GM19468 (cell line): ENCODE measurements around the gene LRP8.

Experiments used
- ATAC-seq: cut with Tn5 transposase; IDR thresholded peaks from one replicate; pipeline ENCODE4 v1.9.1; 2021; ENCODE audit warnings: mild to moderate bottlenecking, moderate library complexity, moderate number of reproducible peaks; ENCODE audit not compliant: unreplicated experiment; ENCODE audit errors: extremely low read depth

The LRP8 gene

DNA sequence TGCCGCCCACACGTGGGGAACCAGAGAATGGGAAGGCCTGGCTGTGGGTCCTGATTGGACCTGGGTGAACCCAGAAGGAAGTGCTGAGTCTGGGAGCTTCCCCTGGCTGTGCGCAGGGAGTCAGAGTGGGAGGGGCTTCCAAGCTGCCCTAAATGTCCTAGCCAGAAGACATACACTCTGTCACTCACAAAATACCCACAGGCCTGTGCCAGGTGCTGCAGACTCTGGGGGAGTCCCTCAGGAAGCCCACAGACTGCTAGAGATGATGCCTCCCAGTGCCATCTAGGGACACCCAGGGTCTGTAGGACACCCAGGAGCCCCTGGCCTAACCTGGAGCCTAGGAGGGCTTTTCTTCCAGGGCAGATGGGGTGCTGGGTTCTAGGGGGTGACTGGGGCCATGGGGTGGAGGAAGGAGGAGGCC, 33.7 kb upstream of the LRP8 start:
- no peak for ATAC-seq

DNA sequence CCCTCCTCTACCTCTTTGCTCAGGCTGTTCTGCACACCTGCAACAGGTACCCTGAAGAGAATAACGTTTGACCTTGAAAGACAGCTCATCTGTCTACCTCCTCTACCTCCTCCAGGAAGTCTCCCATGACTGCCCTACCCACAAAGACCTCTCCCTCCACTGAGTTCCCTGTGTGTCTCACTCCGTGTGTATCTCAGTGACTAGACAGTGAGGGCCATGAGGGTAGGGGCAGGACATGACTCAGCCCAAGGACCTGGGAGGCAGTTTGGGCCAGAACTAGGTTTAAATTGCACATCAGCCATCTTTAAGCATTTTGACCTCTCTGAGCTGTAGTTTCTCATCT, 32.0 kb upstream of the LRP8 start:
- ATAC-seq: no peak

DNA sequence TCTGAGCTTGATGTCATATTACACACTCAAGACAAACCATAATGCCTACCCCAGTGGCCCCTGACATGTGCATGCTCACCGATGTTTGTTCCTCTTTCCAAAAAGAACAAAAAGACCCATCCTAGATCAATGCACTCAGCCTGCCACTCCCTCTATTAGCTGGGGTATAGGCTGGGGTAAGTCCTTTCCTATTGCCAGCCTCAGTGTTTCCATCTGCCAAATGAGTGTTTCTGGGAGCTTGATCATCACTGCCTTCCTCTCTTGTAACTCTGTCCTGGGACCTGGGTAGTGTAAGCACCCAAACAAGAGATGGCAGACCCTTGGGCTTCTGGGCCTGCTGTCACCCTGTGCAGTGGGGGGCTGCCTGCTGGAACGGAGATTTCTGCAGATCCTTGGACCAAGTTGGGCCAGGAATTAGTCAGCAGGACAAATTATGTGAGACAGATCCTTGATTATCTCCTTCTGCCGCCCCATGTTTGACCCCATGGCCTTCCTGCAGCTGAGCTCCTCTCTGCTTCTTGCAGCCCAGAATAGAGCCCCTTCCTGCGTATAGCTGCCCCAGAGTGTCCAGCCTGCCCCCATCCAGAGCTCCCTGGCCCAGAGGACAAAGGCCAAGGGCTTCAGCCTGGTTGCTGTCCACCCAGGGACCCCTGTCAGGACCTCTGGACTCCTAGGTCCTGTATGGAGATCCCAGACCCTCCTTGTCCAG, 31.5 kb upstream of the LRP8 start:
- ATAC-seq: no peak

DNA sequence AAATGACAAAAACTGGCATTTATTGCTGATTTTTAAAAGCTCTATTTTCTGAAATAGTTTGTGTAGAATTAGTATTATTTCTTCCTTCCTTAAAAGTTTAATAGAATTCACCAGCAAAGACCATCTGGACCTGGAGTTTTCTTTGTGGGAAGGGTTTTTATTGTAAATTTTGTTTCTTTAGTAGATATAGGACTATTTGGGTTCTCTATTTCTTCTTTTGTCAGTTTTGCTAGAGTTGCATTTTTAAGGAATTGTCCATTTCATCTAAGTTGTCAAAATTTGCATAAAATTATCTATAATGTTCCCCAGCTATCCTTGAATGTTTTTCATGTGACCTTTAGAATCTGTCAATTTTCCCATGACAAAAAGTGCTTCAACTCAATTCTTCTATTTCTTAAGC, 28.8 kb upstream of the LRP8 start:
- ATAC-seq: no peak

DNA sequence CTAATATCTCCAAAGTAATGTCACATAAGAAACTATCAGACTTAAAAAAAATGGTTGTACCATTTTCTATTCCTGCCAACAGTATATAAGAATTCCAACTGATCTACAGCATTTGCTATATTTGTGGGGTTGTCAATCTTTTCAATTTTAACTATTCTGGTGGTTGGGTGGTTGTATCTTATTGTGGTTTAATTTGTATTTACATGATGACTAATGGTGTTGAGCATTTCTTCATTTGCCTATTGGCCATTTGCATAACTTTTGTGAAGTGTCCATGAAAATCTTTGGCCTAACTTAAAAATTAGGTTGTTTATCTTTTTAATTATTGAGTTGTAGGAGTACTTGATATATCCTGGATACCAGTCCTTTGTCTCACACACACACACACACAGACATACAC, 26.2 kb upstream of the LRP8 start:
- ATAC-seq: no peak

DNA sequence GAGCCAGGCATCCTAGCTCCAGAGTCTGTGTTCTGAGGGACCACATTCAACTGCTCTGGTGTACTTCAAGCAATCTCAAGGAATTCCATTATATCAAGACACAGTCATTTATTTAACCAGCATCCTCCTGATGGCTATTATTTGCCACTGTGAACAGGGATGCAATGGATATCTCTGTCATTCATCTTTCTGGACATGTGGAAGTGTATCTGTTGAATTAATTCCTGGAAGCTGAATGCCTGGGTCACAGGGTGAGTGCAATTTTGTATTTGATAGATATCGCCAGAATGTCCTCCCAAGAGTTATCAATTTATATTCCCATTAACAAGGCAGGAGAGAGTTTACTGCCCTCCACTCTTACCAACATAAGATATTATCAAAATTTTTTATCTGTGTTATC, 24.7 kb upstream of the LRP8 start:
- no peak for ATAC-seq

DNA sequence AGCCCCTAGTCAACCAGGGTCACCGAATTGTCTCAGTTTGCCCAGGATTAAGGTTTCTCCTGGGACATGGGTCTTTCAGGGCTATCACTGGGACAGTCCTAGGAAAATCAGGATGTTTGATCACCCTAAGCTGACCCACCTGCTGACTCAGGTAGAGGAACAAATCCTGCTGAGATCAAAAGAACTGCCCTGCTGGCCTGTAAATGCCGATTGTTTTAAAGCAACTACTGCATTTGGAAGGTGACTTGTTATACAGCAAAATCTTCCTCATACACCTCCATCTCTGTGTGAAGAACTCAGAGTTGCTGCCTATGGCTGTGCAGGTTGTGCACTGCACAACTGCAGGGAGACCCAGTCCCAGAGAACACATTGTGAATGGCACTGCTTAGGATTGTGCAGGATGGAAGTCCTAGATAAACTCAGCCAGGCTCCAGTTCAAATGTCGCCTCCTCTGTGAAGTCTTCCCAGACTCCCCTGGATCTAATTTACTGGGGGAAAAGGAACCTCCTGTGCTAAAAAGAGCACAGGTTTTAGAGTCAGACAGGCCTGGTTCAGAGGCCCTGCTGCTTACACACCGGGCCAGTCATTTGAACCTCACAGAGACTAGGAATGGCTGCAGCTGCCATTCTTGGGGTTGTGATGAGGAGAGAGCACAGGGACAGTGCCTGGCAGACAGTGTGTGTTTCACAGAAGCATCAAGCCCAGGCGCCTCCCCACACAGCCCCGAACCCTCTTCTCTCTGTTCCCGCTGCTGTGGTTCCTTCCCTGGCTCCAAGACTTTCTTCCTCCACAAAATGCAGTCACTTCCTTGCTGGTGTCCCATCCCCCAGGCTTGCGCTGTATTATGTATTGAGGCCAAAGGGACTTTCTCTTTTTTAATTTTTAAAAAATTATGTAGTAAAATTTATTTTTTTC, 23.2 kb upstream of the LRP8 start:
- no peak for ATAC-seq

DNA sequence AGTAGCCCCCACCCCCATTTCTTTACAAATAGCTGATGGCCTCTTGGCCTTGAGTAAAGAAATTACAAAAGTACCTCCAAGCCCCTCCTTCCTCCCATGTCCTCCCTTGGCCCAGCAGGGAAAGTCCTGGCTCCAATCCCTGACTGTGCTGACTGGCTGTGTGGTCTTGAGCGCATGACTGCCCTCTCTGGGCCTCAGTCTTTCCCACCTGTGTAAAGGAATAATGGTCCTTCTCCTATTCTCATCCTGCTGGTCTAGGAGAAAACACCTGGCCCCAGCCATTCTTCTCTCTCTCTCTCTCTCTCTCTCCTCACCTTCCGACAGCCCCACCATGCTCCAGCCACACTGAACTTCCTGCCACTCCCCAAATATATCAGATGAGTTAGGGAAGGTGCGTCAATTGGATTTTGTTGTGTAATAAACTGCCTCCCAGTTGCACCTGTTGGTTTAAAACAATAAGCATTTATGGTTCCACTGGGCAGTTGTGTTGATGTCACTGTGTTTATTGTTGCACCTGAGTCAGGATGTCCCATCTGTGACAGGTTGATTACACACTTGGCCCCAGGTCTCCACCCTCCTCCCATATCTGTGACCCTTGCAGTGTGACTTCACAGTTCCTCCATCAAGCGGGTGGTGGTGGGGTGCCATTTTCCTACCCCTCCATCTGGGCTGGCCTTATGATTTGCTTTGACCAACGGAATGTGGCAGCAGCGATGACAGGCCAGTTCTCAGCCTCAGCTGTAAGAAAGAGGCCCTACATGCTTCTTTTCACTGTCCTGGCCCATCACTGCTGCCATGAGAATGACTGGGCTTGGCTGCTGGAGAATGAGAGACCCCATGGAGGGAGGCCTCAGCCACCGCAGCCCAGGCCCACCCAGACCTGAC, 22.3 kb upstream of the LRP8 start:
- no peak for ATAC-seq

DNA sequence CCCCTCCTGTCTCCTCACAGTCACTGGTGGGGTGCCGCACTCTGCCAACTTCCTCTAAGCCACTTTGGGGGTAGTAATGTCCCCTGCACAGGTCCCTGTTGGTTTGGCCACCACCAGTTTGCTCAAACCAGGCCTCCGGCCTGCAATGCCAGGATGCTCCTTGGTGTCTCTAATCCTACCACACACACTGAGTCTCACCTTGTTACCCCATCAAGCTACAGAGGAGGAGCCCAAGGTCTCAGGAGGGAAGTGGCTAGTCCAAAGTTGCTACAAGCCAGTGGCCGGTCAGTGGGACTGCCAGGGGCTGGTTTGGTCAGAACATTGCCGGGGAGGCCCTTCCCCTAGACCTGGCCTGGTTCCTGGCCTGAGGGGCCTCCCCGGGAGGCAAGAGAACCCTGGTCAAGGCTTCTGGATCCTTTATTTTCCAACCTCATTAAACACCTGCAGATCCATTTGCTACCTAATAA, 21.5 kb upstream of the LRP8 start:
- ATAC-seq: no peak

DNA sequence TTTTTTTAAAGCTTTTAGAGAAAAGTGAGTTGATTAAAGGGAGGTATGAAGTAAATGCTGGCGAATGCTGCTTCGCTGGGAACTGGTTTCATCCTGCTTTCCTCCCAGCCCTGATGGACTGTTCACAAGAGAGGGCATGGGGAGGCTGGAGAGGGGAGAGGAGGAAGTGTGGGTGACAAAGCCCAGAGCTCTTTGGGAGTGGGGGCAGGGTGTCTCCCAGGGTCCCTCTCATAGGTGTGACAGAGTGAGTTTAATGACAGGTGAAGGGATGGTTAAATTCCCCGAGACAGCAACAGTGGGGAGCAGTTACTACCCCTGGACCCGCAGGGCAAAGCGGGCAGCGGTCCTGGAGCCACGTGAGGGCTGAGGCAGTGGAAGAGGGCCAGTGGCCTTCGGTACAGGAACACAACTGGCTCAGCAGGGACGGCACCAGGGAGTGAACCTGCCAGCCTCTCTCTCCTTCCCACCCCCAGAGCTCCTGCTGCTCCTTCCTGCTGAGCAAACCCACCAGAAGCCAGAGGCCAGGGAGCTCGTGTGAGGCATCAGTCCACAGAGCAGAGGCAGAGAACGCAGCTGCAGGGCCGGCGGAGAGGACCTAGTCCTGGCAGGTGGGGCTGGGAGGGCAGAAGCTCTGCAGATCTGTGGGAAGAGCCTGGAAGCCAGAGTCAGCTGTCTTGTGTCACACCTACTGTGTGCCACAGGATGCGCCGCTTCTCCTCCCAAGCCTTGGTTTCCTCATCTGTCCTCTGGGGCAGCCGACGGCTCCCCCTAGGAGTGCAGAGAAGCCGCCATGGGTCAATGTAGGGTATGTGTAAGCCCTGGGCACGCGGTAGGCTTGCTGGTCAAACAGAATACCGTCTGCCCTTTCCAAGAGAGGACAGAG, 20.9 kb upstream of the LRP8 start:
- no peak for ATAC-seq

DNA sequence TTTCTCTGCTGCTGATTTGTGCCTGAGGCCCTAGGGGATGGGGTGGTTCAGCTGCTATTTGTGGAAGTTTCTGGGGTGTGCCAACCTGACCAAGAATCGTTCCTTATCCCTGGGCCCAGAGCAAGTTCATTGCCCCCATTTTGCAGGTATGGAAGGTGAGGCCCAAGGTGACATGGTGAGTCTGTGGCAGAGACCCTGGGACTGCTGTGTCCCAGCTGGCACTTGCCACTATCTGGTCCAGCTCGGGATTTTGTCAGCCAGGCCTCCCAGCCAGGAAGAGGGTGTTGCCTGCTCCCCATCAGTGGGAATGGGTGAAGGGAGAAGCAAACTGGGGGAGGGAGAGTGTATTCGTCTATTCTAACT, 18.9 kb upstream of the LRP8 start:
- ATAC-seq: no peak

DNA sequence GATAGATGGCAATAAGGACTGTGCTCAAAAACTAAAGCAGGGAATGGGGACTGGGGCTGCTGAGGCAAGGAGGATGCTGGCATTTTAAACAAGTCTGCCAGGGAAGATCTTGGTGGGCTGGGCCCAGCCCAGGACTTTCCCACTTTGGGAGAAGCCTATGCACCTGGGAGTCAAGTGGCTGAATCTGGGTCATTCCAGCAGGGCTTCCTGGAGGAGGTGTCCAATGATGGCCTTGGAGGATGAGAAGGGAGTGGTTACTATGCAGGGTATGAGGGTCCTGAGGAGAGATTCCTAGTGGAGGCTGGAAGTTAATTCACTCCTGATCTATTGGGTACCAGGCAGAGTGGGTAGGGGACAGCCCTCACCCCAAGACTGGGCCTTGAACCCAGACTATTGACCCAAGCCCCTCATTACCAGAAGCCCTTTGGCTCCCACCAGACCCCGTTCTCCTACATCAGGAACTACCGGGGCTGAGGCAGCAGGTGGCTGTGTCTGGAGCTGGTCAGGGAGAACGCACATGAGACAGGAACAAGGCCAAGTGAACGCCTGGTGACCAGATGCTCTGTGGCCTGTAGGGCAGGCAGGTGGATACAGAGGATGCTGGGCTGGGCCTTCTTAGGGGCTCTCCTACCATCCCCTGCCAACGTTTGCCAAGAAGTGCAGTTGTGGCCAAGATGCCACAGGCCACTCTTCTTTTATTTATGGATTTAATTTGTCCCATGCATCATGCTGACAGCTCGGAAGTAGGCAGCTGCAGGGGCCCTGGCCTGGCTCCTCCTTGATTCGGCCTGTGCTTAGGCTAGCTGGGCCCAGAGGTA, 18.3 kb upstream of the LRP8 start:
- no peak for ATAC-seq

DNA sequence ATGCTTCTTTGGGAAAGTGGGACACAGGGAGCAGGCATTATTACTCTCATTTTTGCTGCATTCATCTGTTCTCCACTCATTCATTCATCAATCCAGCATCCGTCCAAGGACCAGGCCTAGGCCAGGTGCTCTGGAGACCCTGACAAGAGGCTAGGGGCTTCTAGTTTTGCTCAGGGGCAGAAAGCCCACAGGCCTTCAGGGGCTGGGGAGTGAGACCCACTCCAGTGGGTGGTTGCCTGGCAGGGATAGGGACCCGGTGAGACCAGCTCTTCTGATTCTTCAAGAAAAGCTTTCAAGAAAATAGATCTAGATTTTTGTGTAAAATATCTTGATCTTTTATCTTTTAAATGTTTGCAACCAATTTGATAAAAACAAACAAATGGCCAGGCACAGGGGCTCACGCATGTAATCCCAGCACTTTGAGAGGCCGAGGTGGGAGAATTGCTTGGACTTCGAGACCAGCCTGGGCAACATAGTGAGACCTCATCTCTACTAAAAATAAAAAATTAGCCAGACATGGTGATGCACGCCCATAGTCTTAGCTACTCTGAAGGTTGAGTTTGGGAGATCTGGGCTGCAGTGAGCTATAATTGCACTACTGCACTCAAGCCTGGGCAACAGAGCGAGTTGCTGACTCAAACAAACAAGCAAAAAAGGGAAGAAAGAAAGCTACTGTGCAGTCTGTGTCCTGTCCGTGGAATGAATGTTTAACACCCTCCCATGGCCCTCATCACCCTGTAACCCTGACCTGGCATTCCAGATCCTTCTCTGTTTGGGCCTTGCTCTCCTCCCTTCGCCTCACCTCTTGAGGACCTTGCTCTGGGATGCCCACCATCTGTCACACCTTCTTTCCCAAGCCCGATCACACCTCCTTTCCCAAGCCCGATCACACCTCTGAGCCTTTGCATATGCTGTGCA, 17.3 kb upstream of the LRP8 start:
- peak; percentile 66 for ATAC-seq

DNA sequence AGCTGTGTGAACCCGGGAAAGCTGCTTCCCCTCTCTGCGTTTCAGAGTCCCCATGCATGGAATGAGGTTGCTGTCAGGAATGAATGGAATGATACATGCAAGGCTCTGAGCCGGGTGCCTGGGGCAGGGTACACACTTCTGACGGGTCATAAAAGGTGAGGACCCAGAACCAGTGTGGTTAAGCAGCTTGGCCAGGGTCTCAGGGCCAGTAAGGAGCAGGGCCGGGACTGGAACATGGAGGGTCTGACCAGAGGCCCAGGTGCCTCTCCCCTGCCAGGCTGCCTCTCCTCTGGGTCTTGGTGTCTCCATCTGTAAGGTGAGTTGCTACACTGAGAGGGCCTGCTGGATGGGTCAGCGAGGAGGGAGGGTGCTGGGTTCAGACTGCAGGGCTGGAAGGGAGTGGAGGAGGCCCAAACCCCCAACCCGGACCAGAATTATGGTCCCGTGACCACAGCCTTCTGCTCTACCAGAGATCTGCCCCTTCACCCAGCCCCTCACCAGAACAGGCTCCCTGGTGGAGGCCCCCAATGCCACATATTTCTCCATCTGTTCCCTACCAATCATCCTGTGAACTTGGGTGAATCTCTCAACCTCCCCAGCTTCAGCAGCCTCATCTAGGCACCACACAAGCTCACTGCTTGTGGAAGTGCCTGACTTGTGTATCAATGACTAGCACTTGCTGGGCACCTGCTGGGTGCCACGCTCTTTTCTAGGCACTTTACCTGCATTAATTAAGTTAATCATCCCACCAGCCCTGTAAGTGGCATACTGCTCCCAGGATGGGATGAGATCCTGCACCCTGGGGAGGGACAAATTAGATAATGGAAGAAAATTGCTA, 16.2 kb upstream of the LRP8 start:
- ATAC-seq: no peak

DNA sequence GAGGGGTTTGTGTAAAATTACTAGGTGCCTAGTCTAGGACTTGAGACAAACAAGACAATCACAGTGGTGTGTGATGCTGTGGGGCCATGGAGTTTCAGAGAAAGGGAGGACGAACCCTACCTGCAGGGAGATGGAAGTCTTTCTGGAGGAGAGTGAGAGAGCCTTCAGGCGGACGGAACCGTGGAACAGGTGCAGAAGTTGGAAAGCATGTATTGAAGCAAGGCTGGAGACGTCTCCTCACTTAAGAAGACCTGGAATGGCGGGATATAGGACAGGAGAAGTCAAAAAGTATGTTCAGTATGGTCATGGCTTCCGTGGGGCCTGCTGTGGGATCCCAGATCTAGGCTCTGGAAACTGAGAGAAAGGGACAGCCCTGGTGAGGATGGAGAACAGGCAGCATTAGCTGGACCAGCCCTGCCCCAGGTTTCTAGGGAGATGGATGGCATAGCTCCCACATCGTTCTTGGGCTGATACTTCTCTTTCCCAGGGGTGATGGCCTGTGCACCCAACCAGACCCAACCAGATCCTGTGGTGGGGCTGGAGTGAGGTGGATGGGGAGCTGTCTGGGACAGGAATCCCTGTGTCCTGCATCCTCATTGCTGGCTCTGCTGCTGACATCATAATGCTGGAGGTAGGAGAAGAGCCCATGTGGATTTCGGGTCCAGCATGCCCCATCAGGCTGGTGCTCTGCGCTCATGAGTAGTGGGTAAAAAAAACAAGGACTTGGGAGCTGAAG, 15.0 kb upstream of the LRP8 start:
- ATAC-seq: no peak

DNA sequence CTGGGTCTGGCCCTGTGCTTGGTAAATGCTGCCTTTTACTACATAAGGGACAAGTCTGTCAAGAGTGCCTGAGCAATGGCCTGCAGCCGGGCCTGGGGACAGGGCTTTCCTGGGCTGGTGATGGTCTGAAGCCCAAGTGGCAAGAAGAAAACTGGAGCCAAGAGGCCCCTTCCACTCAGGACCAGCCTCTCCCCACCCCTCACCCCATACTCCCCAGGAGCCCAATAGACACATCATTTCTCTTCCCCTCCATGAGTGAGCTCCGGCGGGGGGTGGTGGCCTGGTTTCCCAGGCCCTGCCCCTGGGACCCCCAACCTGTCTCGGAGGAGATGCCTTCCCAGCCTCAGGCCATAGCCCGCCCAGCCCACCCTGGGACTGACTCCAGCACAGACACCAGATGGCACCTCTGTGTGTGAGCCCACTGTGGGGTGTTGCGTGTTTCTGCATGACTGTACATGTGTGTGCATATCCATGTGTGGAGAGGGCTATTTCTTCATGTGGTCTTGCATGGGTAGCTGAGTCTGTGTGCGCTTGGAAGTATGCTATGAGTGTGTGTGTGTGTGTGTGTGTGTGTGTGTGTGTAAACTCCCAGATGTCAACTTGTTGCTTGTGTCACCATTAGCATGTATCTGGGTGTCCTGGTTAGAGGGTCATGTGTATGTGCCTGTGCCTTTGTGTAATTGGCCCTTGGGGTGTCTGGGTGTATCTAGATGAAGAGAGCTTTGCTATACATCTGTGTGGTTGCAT, 14.3 kb upstream of the LRP8 start:
- no peak for ATAC-seq
